ENCODE measurements around the gene IL31RA.

- no peak for TF ChIP-seq POLR2A (IDR thresholded peaks at IDR 0.05; ENCODE audit: low read depth, low read length)
- no peak for TF ChIP-seq POLR2AphosphoS5 (IDR thresholded peaks at IDR 0.05; ENCODE audit: low read depth, low read length)
Measured at GRCh38 chr5:55868846-55869245, 17.7 kb downstream of the IL31RA start.
